Ascending aorta (tissue), 2 donors: Measurements from ENCODE around the gene CSF2. TPM values are rescaled to one million over a fixed set of nuclear protein-coding genes. Genes with fewer than 3 reads are reported as not detected.

Source experiments
- DNase-seq, 2 donors: peaks; one replicate each; pipeline ENCODE4 v3.0.0-alpha.2; 2019; ENCODE audit warnings: low spot score in 2 of 2
- H3K27ac ChIP-seq, 2 donors: fragments of 200-600 bp; sonication (generic); one replicate each; pipeline ENCODE4 v1.5.1; 2016 to 2017; ENCODE audit warnings: mild to moderate bottlenecking in 1 of 2
- H3K27me3 ChIP-seq: fragments of 200-600 bp; sonication (generic); one replicate; pipeline ENCODE4 v1.5.1; 2017
- H3K36me3 ChIP-seq, 2 donors: fragments of 200-600 bp; sonication (generic); one replicate each; pipeline ENCODE4 v1.5.1; 2016
- H3K4me1 ChIP-seq, 2 donors: fragments of 200-600 bp; sonication (generic); one replicate each; pipeline ENCODE4 v1.5.1; 2016 to 2017; ENCODE audit warnings: mild to moderate bottlenecking in 1 of 2
- H3K4me3 ChIP-seq, 2 donors: fragments of 200-600 bp; sonication (generic); one replicate each; pipeline ENCODE4 v1.5.1; 2016 to 2017; ENCODE audit warnings: mild to moderate bottlenecking in 1 of 2
- H3K9me3 ChIP-seq, 2 donors: fragments of 200-600 bp; sonication (generic); one replicate each; pipeline ENCODE4 v1.5.1; 2016
- CTCF ChIP-seq, 3 experiments: fragments of 200-600 bp in 2 of 3; fragments of 450-650 bp in 1 of 3; sonication (generic) in 2 of 3; IDR thresholded peaks; one replicate each; pipeline ENCODE4 v1.5.1; 2016 to 2019; ENCODE audit warnings: antibody characterized with exemption in 3 of 3, mild to moderate bottlenecking in 1 of 3, moderate library complexity in 1 of 3
- intact Hi-C: fragments of 100-400 bp; cut with DNase I; formaldehyde crosslinking; loops from one replicate; pipeline ENCODE4 v1.15.1; 2023
- total RNA-seq: library from RNA; depleted of rRNA; stranded (reverse); fragments of >200 nt; gene quantifications from one replicate; pipeline ENCODE4 v1.1.0, GENCODE V29; 2016

Gene CSF2
- total RNA-seq = not detected

DNA sequence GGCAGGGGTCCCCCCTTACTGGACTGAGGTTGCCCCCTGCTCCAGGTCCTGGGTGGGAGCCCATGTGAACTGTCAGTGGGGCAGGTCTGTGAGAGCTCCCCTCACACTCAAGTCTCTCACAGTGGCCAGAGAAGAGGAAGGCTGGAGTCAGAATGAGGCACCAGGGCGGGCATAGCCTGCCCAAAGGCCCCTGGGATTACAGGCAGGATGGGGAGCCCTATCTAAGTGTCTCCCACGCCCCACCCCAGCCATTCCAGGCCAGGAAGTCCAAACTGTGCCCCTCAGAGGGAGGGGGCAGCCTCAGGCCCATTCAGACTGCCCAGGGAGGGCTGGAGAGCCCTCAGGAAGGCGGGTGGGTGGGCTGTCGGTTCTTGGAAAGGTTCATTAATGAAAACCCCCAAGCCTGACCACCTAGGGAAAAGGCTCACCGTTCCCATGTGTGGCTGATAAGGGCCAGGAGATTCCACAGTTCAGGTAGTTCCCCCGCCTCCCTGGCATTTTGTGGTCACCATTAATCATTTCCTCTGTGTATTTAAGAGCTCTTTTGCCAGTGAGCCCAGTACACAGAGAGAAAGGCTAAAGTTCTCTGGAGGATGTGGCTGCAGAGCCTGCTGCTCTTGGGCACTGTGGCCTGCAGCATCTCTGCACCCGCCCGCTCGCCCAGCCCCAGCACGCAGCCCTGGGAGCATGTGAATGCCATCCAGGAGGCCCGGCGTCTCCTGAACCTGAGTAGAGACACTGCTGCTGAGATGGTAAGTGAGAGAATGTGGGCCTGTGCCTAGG, at the start of gene CSF2:
Gene CSF2 (plus strand): TSS at position 559 of the 783 bp plus-strand sequence. CDS start 35 bp downstream, at position 594.
- Histone ChIP-seq H3K4me3 (no peak within 1 kb of the TSS), H3K27me3 (no peaks in the 10 kb centered on the region), H3K36me3 (no peaks in the 10 kb centered on the region), H3K9me3 (no peaks in the 10 kb centered on the region), H3K4me1 (no peaks in the 10 kb centered on the region), H3K27ac (no peak within 1 kb of the TSS)
- TF ChIP-seq CTCF (IDR thresholded peaks at IDR 0.05) = no peak
- intact Hi-C loops = no loop called here
- DNase-seq = no peak

DNA sequence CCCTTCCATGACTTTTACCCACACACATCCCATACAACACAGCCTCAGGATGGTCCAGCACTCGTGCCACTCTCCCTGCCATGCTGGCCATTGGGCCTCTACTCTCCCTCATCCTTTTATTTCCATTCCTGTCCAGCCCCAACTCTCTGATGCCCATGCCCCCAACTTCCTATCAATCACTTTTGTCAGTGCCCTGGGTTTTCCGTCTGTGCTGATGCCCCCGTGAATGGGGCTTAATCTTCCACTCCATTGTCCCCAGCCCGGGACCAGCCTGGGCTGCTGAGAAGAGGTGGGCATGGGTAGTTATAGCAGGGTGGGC, 49.5 kb upstream of the CSF2 start:
- no peak for TF ChIP-seq CTCF (IDR thresholded peaks at IDR 0.05)
- no peaks in the 10 kb centered on the region for H3K9me3 ChIP-seq
- intact Hi-C loops = no loop called here
- no peak for DNase-seq
- no peak overlapping the region for H3K27ac ChIP-seq
- no peak overlapping the region for H3K4me3 ChIP-seq
- no peaks in the 10 kb centered on the region for H3K36me3 ChIP-seq
- no peaks in the 10 kb centered on the region for H3K4me1 ChIP-seq
- H3K27me3 ChIP-seq = no peaks in the 10 kb centered on the region

DNA sequence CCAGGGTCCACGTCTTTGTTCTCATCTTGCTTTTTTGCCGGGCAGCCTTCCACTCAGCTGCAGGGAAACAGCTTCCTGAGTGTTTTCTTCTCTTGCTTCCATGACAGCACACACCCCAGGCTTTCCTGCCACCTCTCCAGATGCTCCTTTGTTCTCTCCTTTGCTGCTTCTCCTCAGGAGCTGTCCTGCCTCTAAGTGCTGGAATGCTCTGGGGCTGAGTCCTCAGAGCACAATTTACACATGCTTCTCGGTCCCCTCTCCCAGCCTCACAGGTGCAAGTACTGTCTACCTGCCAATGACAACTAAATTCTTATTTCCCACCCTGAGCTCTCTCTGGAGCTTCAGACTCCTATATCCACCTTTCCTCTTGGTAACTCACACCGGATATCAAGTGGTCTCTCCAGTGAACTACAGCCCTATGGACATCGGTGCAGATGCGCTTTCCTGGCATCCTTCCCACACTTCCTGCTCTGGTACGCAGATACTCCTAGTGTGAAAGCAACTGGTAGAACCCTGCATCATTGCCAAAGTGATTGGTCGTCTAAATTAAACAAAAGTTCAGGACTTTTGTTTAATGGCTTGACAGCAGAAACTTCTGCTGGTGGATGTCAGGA, 48.7 kb upstream of the CSF2 start:
- TF ChIP-seq CTCF (IDR thresholded peaks at IDR 0.05) = no peak
- Histone ChIP-seq H3K27me3 (no peaks in the 10 kb centered on the region), H3K27ac (no peak overlapping the region), H3K4me1 (no peaks in the 10 kb centered on the region), H3K36me3 (no peaks in the 10 kb centered on the region), H3K9me3 (no peaks in the 10 kb centered on the region), H3K4me3 (no peak overlapping the region)
- intact Hi-C loops = no loop called here
- no peak for DNase-seq

GRCh38 chr5:132025403-132025971, 48.1 kb upstream of the CSF2 start:
- intact Hi-C loops = no loop called here
- Histone ChIP-seq H3K36me3 (no peaks in the 10 kb centered on the region), H3K27ac (no peak overlapping the region), H3K4me3 (no peak overlapping the region), H3K4me1 (no peaks in the 10 kb centered on the region), H3K9me3 (no peaks in the 10 kb centered on the region), H3K27me3 (no peaks in the 10 kb centered on the region)
- TF ChIP-seq CTCF (IDR thresholded peaks at IDR 0.05) = no peak
- no peak for DNase-seq

GRCh38 chr5:132026516-132027008, 47.0 kb upstream of the CSF2 start:
- Histone ChIP-seq H3K27me3 (no peaks in the 10 kb centered on the region), H3K27ac (no peak overlapping the region), H3K4me1 (no peaks in the 10 kb centered on the region), H3K4me3 (no peak overlapping the region), H3K9me3 (no peaks in the 10 kb centered on the region), H3K36me3 (no peaks in the 10 kb centered on the region)
- intact Hi-C loops = no loop called here
- DNase-seq = no peak
- no peak for TF ChIP-seq CTCF (IDR thresholded peaks at IDR 0.05)
